K562 (cell line): ENCODE results near the gene NTPCR. TPM values are rescaled to one million over a fixed set of nuclear protein-coding genes. Genes with fewer than 3 reads are reported as not detected.

Experiments
- ATAC-seq: fragments of 200-7000 bp; cut with Tn5 transposase; 3 replicates; pipeline ENCODE4 v1.9.1; 2020; ENCODE audit warnings: moderate library complexity
- BruUV-seq: library from RNA; stranded (reverse); fragments of 400-500 nt; replicated peaks from 2 replicates; lab custom pipeline; 2021; lab: Mats Ljungman, UMichigan
- CTCF ChIA-PET: fragments of 300-600 bp; formaldehyde crosslinking; extraction: SDS; loops from one replicate; lab custom pipeline; 2021; ENCODE audit warnings: low intra/inter-chr PET ratio; lab: Yijun Ruan, JAX
- POLR2A ChIA-PET: fragments of 300-600, 350-650 bp; sonication (Branson Sonifier 250); formaldehyde crosslinking; extraction: SDS; loops from one replicate; lab custom pipeline; 2021; ENCODE audit warnings: antibody characterized with exemption, inconsistent platforms; lab: Yijun Ruan, JAX
- DNase-seq, 4 experiments: peaks; one replicate each; pipeline versions ENCODE4 v3.0.0 to v3.0.0-alpha.2; 2011 to 2018; ENCODE audit warnings: low spot score in 3 of 4, mixed read lengths in 3 of 4; ENCODE audit errors: extremely low read depth in 1 of 4
- FAIRE-seq: peaks from 2 replicates; lab custom pipeline; 2011; peaks lifted over from hg19 to GRCh38; lab: Jason Lieb, UNC
- H2AFZ ChIP-seq: 2 replicates; pipeline ENCODE4 v1.6.0; 2011; ENCODE audit warnings: low read depth, low read length, control low read depth, inconsistent platforms
- H3K27ac ChIP-seq: fragments of 200-600 bp; 3 replicates; pipeline ENCODE4 v1.8.0; 2011; ENCODE audit warnings: low read depth, mild to moderate bottlenecking, control low read depth, inconsistent platforms, low read length, moderate library complexity, mixed read lengths; ENCODE audit errors: extremely low read depth
- H3K27me3 ChIP-seq, 2 experiments: fragments of 300-600 bp in 1 of 2; 2 replicates in 1 of 2; 3 replicates in 1 of 2; pipeline versions ENCODE4 v1.6.0 to v1.8.0; 2011; ENCODE audit warnings: inconsistent platforms in 2 of 2, low read length in 2 of 2, mild to moderate bottlenecking in 1 of 2, mixed read lengths in 1 of 2, moderate library complexity in 1 of 2; ENCODE audit not compliant: control insufficient read depth in 2 of 2, insufficient read depth in 2 of 2
- H3K36me3 ChIP-seq: fragments of 300-600 bp; 3 replicates; pipeline ENCODE4 v1.8.0; 2011; ENCODE audit warnings: mild to moderate bottlenecking, low read length, inconsistent platforms; ENCODE audit not compliant: control insufficient read depth, insufficient read depth
- H3K4me1 ChIP-seq, 2 experiments: fragments of 200-600 bp in 1 of 2; replicated peaks in 1 of 2; 2 replicates in 1 of 2; 3 replicates in 1 of 2; pipeline versions ENCODE4 v1.5.1 to v1.8.0; 2011; ENCODE audit warnings: inconsistent platforms in 2 of 2, low read length in 2 of 2, mild to moderate bottlenecking in 1 of 2, mixed read lengths in 1 of 2, moderate library complexity in 1 of 2; ENCODE audit not compliant: control insufficient read depth in 2 of 2, insufficient read depth in 2 of 2
- H3K4me2 ChIP-seq: 2 replicates; pipeline ENCODE4 v1.6.1; 2011; ENCODE audit warnings: low read length, control low read depth, inconsistent platforms, mixed read lengths; ENCODE audit not compliant: insufficient read depth
- H3K4me3 ChIP-seq: fragments of 200-600 bp; sonication (generic), shearing (Covaris generic); 2 replicates; pipeline ENCODE4 v1.5.1; 2016; ENCODE audit warnings: control low read depth, inconsistent platforms
- H3K79me2 ChIP-seq: fragments of 200-600 bp; 3 replicates; pipeline ENCODE4 v1.8.0; 2011; ENCODE audit warnings: low read length, inconsistent platforms; ENCODE audit not compliant: control insufficient read depth, insufficient read depth
- H3K9ac ChIP-seq, 2 experiments: 2 replicates each; pipeline versions ENCODE4 v1.6.0 to v1.6.1; 2011; ENCODE audit warnings: low read depth in 2 of 2, low read length in 2 of 2, control low read depth in 1 of 2, inconsistent platforms in 1 of 2, mild to moderate bottlenecking in 1 of 2, mixed read lengths in 1 of 2; ENCODE audit not compliant: insufficient read depth in 1 of 2
- H3K9me1 ChIP-seq: one replicate; pipeline ENCODE4 v1.6.0; 2011; ENCODE audit warnings: inconsistent platforms, mild to moderate bottlenecking, low read length, moderate library complexity; ENCODE audit not compliant: control insufficient read depth, insufficient read depth
- H3K9me3 ChIP-seq: replicated peaks from 2 replicates; pipeline ENCODE4 v1.5.1; 2011; ENCODE audit warnings: low read depth, low read length, inconsistent platforms; ENCODE audit not compliant: control insufficient read depth, insufficient read depth
- H4K20me1 ChIP-seq: replicated peaks from 2 replicates; pipeline ENCODE4 v1.6.1; 2011; ENCODE audit warnings: low read length, inconsistent platforms, mixed read lengths; ENCODE audit not compliant: control insufficient read depth, insufficient read depth
- BCL6 ChIP-seq: fragments of 250-450 bp; sonication (Bioruptor Pico); IDR thresholded peaks from 2 replicates; pipeline ENCODE4 v1.4.0; 2020
- BRF1 ChIP-seq: IDR thresholded peaks from 3 replicates; pipeline ENCODE4 v1.6.1; 2011; ENCODE audit warnings: borderline replicate concordance, mild to moderate bottlenecking; ENCODE audit not compliant: insufficient read length; ENCODE audit errors: extremely low read depth
- CBFA2T3 ChIP-seq: fragments of 450-650 bp; IDR thresholded peaks from 2 replicates; pipeline ENCODE4 v1.6.1; 2017
- ELK3 ChIP-seq: fragments of 450-650 bp; formaldehyde crosslinking; IDR thresholded peaks from 2 replicates; pipeline ENCODE4 v1.4.0; 2020; ENCODE audit warnings: mild to moderate bottlenecking
- HNRNPUL1 ChIP-seq: fragments of 200-400 bp; formaldehyde crosslinking; IDR thresholded peaks from 2 replicates; pipeline ENCODE4 v1.6.1; 2017; ENCODE audit warnings: low read length
- PREB ChIP-seq: sonication (generic); formaldehyde crosslinking; IDR thresholded peaks from 2 replicates; pipeline ENCODE4 v1.8.1; 2023; ENCODE audit warnings: mild to moderate bottlenecking, missing genetic modification reagents
- PURB ChIP-seq: sonication (generic); formaldehyde crosslinking; IDR thresholded peaks from 2 replicates; pipeline ENCODE4 v1.9.0; 2021; ENCODE audit warnings: low read depth, mild to moderate bottlenecking, missing genetic modification reagents
- RAD21 ChIP-seq, 2 experiments: fragments of 250-450 bp in 1 of 2; fragments of 450-650 bp in 1 of 2; sonication (Bioruptor Pico) in 1 of 2; formaldehyde crosslinking in 1 of 2; IDR thresholded peaks in 1 of 2; conservative IDR thresholded peaks in 1 of 2; 2 replicates each; pipeline versions ENCODE4 v1.4.0 to v1.8.0; 2020 to 2022; ENCODE audit warnings: mild to moderate bottlenecking in 2 of 2, moderate library complexity in 1 of 2
- RBM25 ChIP-seq: fragments of 200-400 bp; formaldehyde crosslinking; IDR thresholded peaks from 2 replicates; pipeline ENCODE4 v1.6.1; 2018; ENCODE audit warnings: low read length, low read depth, moderate library complexity; ENCODE audit not compliant: severe bottlenecking
- SPI1 ChIP-seq: IDR thresholded peaks from 2 replicates; pipeline ENCODE4 v1.6.1; 2011; ENCODE audit warnings: low read depth, low read length, control low read depth, borderline replicate concordance
- SRF ChIP-seq, 2 experiments: fragments of 250-450, 450-650 bp in 1 of 2; sonication (Bioruptor Pico) in 1 of 2; sonication (generic) in 1 of 2; formaldehyde crosslinking; IDR thresholded peaks; 2 replicates each; pipeline versions ENCODE4 v1.5.0 to v1.5.1; 2020 to 2022; ENCODE audit warnings: mild to moderate bottlenecking in 1 of 2, missing genetic modification reagents in 1 of 2
- ZNF133 ChIP-seq: fragments of 250-450 bp; sonication (Bioruptor Pico); IDR thresholded peaks from 2 replicates; pipeline ENCODE4 v1.4.0; 2020; ENCODE audit warnings: mild to moderate bottlenecking
- ZNF3 ChIP-seq: fragments of 250-450 bp; sonication (Bioruptor Pico); IDR thresholded peaks from 2 replicates; pipeline ENCODE4 v1.5.0; 2021; ENCODE audit warnings: mild to moderate bottlenecking, moderate library complexity
- WGBS: fragments of 100-300 bp; shearing (Covaris generic); methylation state at CpG from one replicate; pipeline ENCODE4 v1.1.6; 2016; ENCODE audit warnings: low coverage, mixed read lengths; ENCODE audit not compliant: insufficient coverage; ENCODE audit errors: missing lambda C conversion rate; 5-methylcytosine and 5-hydroxymethylcytosine counted together
- in situ Hi-C: fragments of 300-500 bp; cut with MboI; formaldehyde crosslinking; loops from 4 replicates; pipeline ENCODE4 v1.15.0; 2018; ENCODE audit warnings: inconsistent platforms, mixed read lengths
- intact Hi-C: fragments of 100-400 bp; cut with micrococcal nuclease; formaldehyde crosslinking; loops from 2 replicates; pipeline ENCODE4 v1.14.2; 2022
- polyA plus RNA-seq, 8 experiments: library from polyadenylated mRNA; depleted of rRNA in 4 of 8; stranded (reverse) in 5 of 8; unstranded in 3 of 8; fragments of >200 nt; fragmentation: Nextera tagmentation in 2 of 8; fragmentation: Illumina TruSeq in 1 of 8; extraction: Ambion mirVana in 2 of 8; extraction: Trizol in 1 of 8; gene quantifications; 2 replicates each; pipeline versions ENCODE4 v1.2.1 to v1.2.3, GENCODE V29; 2011 to 2014; ENCODE audit warnings: inconsistent platforms in 1 of 8, missing spikeins in 1 of 8
- total RNA-seq, 7 experiments: library from RNA; depleted of rRNA in 6 of 7; stranded (reverse); fragments of >200 nt in 6 of 7; fragmentation: Illumina TruSeq in 2 of 7; extraction: Trizol in 2 of 7; gene quantifications; 2 replicates each; pipeline versions ENCODE4 v1.2.1 to v1.2.3, GENCODE V29; 2011 to 2021; ENCODE audit warnings: low replicate concordance in 1 of 7

The NTPCR gene
- total and polyA plus RNA-seq, 9 of the 15 experiments (the other 6 are each of a cell fraction or from before 2014, with no cell fraction given) = 19.3 to 105 (median 48.8) TPM

- Histone ChIP-seq H3K9ac (no peak overlapping the region), H3K9me3 (no peaks in the 10 kb centered on the region), H3K9me1 (no peaks in the 10 kb centered on the region), H4K20me1 (no peaks in the 10 kb centered on the region), H3K27me3 (peaks cover 12 to 18% of the 10 kb centered on the region in 2 experiments; a peak in 4 of 5 replicates), H3K4me2 (no peak overlapping the region), H3K4me3 (no peak overlapping the region), H2AFZ (no peak overlapping the region), H3K36me3 (no peaks in the 10 kb centered on the region), H3K4me1 (no peaks in the 10 kb centered on the region), H3K79me2 (no peaks in the 10 kb centered on the region), H3K27ac (no peak overlapping the region)
- no peak for DNase-seq
- no peak for ATAC-seq
- WGBS = 6% methylated on average over 2 of the region's 2 CpGs
- BruUV-seq = no TSS peak
- intact Hi-C loops (no loop called here), in situ Hi-C loops (no loop called here)
- no peak for FAIRE-seq
- ChIA-PET CTCF (no interaction called here), POLR2A (interaction anchor here (1.4 kb wide), 1 partner anchor 10 kb away, joined by 4 read pairs; no protein-coding TSS in a partner anchor)
- no peak for TF ChIP-seq RBM25
- TF ChIP-seq BRF1 = no peak
- TF ChIP-seq PREB (CRISPR knock-in tag) = no peak
- no peak for TF ChIP-seq ZNF133 (CRISPR knock-in tag)
- no peak for TF ChIP-seq BCL6 (CRISPR knock-in tag)
- TF ChIP-seq HNRNPUL1 = no peak
- TF ChIP-seq SPI1 = no peak
- TF ChIP-seq SRF (CRISPR knock-in tag; IDR thresholded peaks at IDR 0.05) = no peak
- no peak for TF ChIP-seq ELK3
- TF ChIP-seq PURB (CRISPR knock-in tag) = no peak
- TF ChIP-seq CBFA2T3 = no peak
- no peak for TF ChIP-seq ZNF3
- no peak for TF ChIP-seq RAD21 (CRISPR knock-in tag; conservative IDR thresholded peaks at IDR 0.05 in 1 of 2, IDR thresholded peaks at IDR 0.05 in 1 of 2)
Measured at GRCh38 chr1:233015965-233016364, 65.6 kb downstream of the NTPCR start.
